Measurements from ENCODE around the gene BMP10.
A peak's percentile ranks its signal among the peaks of the same experiment; 100 is the strongest.
"Not testable (repeated sequence)": the region's sequence is repeated elsewhere in the genome, so short reads cannot be mapped to it uniquely, and the experiment has no call there.

Gene BMP10, protein sequence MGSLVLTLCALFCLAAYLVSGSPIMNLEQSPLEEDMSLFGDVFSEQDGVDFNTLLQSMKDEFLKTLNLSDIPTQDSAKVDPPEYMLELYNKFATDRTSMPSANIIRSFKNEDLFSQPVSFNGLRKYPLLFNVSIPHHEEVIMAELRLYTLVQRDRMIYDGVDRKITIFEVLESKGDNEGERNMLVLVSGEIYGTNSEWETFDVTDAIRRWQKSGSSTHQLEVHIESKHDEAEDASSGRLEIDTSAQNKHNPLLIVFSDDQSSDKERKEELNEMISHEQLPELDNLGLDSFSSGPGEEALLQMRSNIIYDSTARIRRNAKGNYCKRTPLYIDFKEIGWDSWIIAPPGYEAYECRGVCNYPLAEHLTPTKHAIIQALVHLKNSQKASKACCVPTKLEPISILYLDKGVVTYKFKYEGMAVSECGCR

GRCh38 chr2:68871159-68871764 lies at the start of gene BMP10:
TSS of gene BMP10 (minus strand) at chr2:68871397. CDS start at chr2:68871358, 39 bp downstream.
- no peak for DNase-seq

DNA sequence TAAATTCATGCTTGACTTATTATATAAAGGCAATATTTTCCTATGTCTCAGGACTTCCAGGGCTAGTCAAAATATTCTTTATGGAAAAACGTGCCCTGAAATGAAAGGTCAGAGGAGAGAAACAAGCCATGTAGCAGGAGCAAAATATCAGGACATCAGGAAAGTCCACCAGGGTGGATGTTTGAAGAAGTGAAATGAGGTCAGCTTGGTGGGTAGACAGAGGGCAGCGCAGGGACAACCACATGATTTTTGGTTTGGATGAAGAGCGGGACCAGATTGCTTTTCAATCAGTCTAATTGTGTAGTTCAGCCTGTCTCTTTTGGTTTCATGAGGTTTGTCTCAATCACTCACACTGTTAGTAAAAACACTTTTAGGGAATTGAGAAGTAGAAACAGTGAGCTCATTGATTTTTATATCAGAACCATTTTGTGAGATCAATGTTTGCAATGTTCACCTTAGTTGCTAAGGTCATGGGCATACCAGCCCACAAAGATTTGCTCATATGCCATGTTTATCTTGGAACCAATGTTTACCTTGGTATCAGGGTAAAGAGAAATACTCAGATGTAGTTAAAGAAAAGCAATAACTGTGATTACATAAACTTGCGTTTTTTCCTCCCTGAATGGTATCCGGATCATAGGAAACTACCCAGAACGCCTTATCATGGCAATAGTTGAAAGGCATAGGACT lies 49.4 kb upstream of the BMP10 start:
- no peak for DNase-seq

- no peak for DNase-seq
These were observed 47.3 kb upstream of the BMP10 start for GRCh38 chr2:68918497-68918896.

DNA sequence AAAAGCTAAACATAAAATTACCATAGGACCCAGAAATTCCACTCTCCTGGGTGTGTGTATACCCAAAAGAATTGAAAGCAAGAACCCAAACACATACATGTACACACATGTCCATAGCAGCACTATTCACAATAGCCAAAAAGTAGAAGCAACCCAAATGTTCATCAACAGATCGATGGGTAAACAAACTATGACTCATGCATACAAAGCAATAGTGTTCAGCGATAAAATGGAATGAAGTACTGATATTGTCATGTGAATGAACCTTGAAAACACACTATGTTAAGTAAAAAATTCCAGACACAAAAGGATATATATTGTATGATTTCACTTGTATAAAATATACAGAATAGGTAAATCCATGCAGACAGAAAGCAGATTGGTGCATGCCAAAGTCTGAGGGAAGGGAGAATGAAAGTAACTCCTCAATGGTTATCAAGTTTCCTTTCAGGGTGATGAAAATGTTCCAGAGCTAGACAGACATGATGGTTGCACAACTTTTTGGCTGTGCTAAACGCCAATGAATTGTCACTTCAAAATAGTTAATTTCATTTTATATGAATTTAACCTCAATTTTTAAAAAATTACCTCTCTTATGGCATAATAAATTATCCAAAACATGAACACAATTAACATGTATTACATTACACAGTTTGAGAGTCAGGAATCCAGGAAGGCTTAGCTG lies 46.0 kb upstream of the BMP10 start:
- no peak for DNase-seq

DNA sequence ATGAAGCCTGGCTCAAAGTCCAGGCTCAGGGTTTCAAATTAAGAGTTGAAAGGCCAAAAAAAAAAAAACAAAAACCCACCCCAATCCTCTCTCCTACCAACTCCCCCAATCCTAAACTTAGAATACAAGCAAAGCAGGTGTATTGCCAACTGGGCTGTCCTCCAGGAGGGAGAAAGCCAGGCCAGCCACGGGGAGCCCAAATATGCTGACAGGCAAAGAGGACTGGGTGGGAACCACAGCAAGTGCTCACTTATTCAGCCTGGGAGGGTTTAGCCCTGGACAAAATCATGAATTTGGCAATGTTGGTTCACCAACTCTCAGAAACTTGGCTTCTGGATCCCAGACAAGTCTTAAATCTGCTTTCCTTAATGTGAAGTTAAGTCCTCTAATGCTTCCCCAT lies 45.0 kb upstream of the BMP10 start:
- no peak for DNase-seq

DNA sequence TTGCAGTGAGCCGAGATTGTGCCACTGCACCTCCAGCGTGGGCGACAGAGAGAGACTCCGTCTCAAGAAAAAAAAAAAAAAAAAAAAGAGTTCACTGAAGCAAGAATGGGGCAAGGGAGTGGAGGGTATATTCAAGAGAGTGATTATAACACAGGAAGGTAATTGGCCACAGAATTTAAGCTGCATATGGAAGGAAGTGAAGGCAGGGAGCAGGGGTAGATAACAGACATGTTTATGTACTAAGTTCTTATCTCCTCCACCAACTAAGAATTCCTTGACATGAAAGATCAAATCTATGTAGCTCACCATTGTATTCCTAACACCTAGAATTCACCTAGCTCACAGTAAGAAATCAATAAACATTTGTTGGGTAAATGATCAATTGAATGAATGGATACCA lies 44.2 kb upstream of the BMP10 start:
- no peak for DNase-seq

DNA sequence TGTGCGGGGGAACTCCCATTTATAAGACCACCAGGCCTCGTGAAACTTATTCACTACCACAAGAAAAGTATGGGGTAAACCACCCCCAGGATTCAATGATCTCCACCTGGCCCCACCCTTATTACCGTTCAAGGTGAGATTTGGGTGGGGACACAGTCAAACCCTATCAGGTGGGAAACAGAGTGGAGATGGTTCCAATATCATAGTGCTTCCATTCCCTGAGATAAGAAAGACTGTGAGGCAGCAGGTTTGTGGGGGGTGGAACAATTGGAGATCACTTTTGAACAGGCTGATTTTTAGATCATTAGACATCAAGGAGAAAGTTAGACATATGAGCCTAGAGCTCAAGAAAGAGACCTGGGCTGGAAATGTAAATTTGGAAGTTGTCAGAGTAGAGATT lies 42.2 kb upstream of the BMP10 start:
- no peak for DNase-seq

DNA sequence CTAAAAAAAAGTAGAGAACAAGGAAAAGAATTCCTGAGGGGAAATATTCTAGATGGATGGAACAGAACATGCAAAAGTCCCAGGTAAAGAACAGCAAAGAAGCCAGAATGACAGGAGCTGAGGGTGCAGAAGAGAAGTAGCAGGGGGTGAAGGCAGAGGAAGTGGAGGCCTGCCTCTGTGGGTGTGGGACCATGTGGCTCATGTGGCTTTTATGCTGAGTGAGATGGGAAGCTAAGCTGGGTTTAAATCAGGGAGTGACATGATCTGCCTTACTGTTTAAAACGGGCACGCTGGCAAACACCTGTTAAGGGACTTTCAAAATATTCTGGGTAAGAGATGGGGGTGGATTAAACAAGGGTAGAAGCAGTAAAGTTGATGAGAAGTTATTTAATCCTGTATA lies 41.5 kb upstream of the BMP10 start:
- no peak for DNase-seq

GRCh38 chr2:68912111-68912510 lies 40.9 kb upstream of the BMP10 start:
- no peak for DNase-seq

DNA sequence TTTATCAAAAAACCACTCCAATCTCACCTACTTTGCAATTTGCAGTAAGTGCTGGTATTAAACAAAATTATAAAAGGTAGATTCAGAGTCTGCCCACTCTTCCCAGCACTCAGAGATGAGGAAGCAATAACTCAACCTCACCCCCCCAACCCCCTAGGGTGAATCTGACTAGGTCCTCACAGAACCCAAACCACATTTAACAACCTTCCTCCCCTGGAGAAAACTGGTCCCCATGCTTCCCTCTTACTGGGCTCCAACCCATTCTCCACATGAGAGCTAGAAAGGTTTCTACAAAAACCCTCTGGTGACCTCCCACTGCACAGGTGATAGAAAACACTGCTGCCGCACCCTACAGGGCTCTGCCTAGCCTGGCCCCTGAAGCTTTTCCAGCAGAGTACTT lies 40.5 kb upstream of the BMP10 start:
- DNase-seq, result no peak

GRCh38 chr2:68911246-68911645 lies 40.0 kb upstream of the BMP10 start:
- no peak for DNase-seq

GRCh38 chr2:68909793-68910674 lies 38.8 kb upstream of the BMP10 start:
- DNase-seq, result peak; percentile 81 to 84

GRCh38 chr2:68908392-68908970 lies 37.3 kb upstream of the BMP10 start:
- peak; percentile 80 to 81 for DNase-seq

GRCh38 chr2:68907920-68908253 lies 36.7 kb upstream of the BMP10 start:
- DNase-seq, result no peak

DNA sequence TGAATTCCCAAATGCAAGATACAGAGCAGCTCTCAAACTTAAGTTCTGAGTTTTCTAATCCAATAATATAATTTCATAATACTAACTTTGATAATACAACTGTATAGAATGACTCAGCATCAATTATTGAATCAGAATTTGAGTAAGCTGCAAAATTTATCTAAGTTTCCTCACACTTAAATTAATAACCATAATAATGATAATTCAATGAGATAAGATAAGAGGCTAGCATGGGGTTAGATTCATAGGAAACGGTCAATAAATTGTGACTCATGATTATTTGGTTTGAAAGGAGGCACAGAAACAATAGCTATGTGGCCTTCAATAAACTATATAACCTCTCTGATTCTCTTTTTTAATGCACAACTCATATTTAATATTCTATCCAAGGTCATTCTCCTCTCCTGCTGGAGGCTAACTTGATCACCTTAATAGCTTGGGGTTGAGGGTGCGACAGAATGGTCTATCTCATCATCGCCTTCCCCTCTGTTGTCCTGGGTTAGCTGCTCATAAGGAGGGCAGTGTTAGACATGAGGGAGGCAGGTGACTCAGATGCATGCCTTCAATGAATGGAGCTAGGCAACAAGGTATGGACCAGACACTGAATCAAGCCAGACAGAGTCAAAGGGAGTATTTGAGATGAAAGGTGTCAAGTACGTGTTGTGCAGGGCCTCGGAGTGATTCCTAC lies 36.2 kb upstream of the BMP10 start:
- DNase-seq, result no peak

DNA sequence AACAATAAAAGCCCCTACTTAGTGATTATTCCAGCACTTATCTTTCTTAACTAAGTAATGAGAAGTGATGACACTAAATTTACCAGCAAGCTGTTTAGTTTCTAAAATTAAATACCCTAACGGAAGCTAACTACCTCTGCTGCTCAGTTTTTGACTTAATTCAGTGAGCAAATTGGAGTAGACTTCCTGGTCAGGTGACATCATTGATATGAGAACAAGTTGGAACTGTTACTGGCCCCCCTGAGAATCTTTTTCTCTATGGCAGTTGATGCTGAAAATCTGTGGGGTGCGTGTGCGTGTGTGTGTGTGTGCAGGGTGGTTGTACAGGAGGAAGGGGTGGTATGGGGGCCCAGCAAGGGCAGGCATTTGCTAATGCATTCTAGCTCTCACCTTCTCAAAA lies 35.5 kb upstream of the BMP10 start:
- no peak for DNase-seq

DNA sequence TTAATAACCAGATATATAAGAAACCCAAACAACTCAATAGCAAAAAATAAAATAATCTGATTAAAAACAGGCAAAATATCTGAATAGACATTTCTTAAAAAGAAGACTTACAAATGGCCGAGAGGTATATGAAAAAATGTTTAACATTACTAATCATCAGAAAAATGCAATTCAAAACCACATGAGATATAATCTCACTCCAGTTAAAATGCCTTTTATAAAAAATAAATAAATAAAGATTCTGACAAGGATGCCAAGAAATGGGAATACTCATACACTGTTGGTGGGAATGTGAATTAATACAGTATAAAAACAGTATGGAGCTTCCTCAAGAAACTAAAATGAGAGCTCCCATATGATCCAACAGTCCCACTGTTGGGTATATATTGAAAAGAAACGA lies 33.9 kb upstream of the BMP10 start:
- DNase-seq, result no peak

DNA sequence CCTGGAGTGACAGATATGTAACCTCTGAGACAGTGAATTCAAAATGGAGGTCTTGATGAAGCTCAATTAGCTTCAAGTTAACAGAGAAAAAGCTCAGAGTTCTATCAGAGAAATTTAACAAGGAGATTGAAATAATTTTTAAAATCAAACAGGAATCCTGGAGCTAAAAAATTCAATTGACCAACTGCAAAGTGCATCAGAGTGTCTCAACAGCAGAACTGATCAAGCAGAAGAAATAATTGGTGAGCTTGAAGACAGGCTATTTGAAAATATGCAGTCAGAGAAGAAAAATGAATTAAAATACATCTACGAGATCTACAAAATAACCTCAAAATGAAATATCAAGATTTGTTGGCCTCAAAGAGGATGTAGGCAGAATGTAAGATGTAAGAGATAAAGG lies 30.4 kb upstream of the BMP10 start:
- DNase-seq, result no peak

DNA sequence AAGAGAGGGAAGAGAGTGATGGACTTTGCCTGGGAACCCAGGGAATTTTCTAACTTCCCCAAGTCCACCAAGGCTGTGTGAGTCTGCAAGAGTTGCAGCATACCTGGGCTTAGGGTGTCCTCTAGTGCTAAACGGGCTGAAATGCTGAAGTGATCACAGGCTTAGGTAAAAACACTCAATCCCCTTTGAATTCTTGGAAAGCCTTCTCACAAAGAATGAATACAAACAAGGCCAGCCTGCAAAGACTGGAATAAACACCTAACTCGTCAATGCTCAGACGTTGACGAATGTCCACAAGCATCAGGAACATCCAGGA lies 30.0 kb upstream of the BMP10 start:
- DNase-seq, result no peak

GRCh38 chr2:68900496-68901198 lies 29.4 kb upstream of the BMP10 start:
- DNase-seq, result no peak

- not testable (repeated sequence) for DNase-seq
These were observed 24.8 kb upstream of the BMP10 start for GRCh38 chr2:68895981-68896380.
